Ascending aorta (tissue), 2 donors: ENCODE measurements around the gene NSUN6. TPM values are rescaled to one million over a fixed set of nuclear protein-coding genes. Genes with fewer than 3 reads are reported as not detected.
"Not testable (repeated sequence)": the region's sequence is repeated elsewhere in the genome, so short reads cannot be mapped to it uniquely, and the experiment has no call there.

Experiments
- DNase-seq, 2 donors: peaks; one replicate each; pipeline ENCODE4 v3.0.0-alpha.2; 2019; ENCODE audit warnings: low spot score in 2 of 2
- H3K27ac ChIP-seq, 2 donors: fragments of 200-600 bp; sonication (generic); one replicate each; pipeline ENCODE4 v1.5.1; 2016 to 2017; ENCODE audit warnings: mild to moderate bottlenecking in 1 of 2
- H3K27me3 ChIP-seq: fragments of 200-600 bp; sonication (generic); one replicate; pipeline ENCODE4 v1.5.1; 2017
- H3K36me3 ChIP-seq, 2 donors: fragments of 200-600 bp; sonication (generic); one replicate each; pipeline ENCODE4 v1.5.1; 2016
- H3K4me1 ChIP-seq, 2 donors: fragments of 200-600 bp; sonication (generic); one replicate each; pipeline ENCODE4 v1.5.1; 2016 to 2017; ENCODE audit warnings: mild to moderate bottlenecking in 1 of 2
- H3K4me3 ChIP-seq, 2 donors: fragments of 200-600 bp; sonication (generic); one replicate each; pipeline ENCODE4 v1.5.1; 2016 to 2017; ENCODE audit warnings: mild to moderate bottlenecking in 1 of 2
- H3K9me3 ChIP-seq, 2 donors: fragments of 200-600 bp; sonication (generic); one replicate each; pipeline ENCODE4 v1.5.1; 2016
- CTCF ChIP-seq, 3 experiments: fragments of 200-600 bp in 2 of 3; fragments of 450-650 bp in 1 of 3; sonication (generic) in 2 of 3; IDR thresholded peaks; one replicate each; pipeline ENCODE4 v1.5.1; 2016 to 2019; ENCODE audit warnings: antibody characterized with exemption in 3 of 3, mild to moderate bottlenecking in 1 of 3, moderate library complexity in 1 of 3
- intact Hi-C: fragments of 100-400 bp; cut with DNase I; formaldehyde crosslinking; loops from one replicate; pipeline ENCODE4 v1.15.1; 2023
- total RNA-seq: library from RNA; depleted of rRNA; stranded (reverse); fragments of >200 nt; gene quantifications from one replicate; pipeline ENCODE4 v1.1.0, GENCODE V29; 2016

Gene NSUN6
- total RNA-seq, 1 donor from 2014 or later: 5.4 TPM

- H3K9me3 ChIP-seq: no peaks in the 10 kb centered on the region
- no peak overlapping the region for H3K27ac ChIP-seq
- no peak for DNase-seq
- no peak for TF ChIP-seq CTCF (IDR thresholded peaks at IDR 0.05)
- intact Hi-C loops: no loop called here
- peaks cover 0 to 19% of the 10 kb centered on the region in 2 donors for H3K36me3 ChIP-seq
- H3K27me3 ChIP-seq: no peaks in the 10 kb centered on the region
- no peak overlapping the region for H3K4me3 ChIP-seq
- no peaks in the 10 kb centered on the region for H3K4me1 ChIP-seq
Measured at GRCh38 chr10:18594574-18595156, 56.7 kb downstream of the NSUN6 start.

GRCh38 chr10:18591141-18591540 is 60.2 kb downstream of the NSUN6 start:
- peaks cover 11 to 34% of the 10 kb centered on the region in 2 donors for H3K36me3 ChIP-seq
- H3K9me3 ChIP-seq, DNase-seq, H3K4me1 ChIP-seq, H3K4me3 ChIP-seq, H3K27me3 ChIP-seq, intact Hi-C loops, H3K27ac ChIP-seq: not testable (repeated sequence)

DNA sequence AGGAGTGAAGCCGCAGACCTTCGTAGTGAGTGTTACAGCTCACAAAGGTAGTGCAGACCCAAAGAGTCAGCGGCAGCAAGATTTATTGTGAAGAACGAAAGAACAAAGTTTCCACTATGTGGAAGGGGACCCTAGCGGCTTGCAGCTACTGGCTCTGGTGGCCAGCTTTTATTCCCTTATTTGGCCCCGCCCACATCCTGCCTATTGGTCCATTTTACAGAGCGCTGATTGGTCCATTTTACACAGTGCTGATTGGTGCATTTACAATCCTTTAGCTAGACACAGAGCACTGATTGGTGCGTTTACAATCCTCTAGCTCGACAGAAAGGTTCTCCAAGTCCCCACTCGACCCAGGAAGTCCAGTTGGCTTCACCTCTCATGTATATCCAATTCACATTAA is 64.8 kb downstream of the NSUN6 start:
- H3K9me3 ChIP-seq, DNase-seq, intact Hi-C loops, H3K27me3 ChIP-seq, H3K27ac ChIP-seq, H3K4me3 ChIP-seq, H3K4me1 ChIP-seq: not testable (repeated sequence)
- H3K36me3 ChIP-seq: peaks cover 11 to 19% of the 10 kb centered on the region in 2 donors

- Histone ChIP-seq H3K27me3 (no peaks in the 10 kb centered on the region), H3K4me3 (no peak overlapping the region), H3K36me3 (peaks cover 11 to 19% of the 10 kb centered on the region in 2 donors), H3K9me3 (no peaks in the 10 kb centered on the region), H3K27ac (no peak overlapping the region), H3K4me1 (no peaks in the 10 kb centered on the region)
- intact Hi-C loops: no loop called here
- no peak for DNase-seq
- TF ChIP-seq CTCF (IDR thresholded peaks at IDR 0.05): peak in 1 of 3 experiments; percentile 25
Measured at GRCh38 chr10:18583575-18584270, 67.7 kb downstream of the NSUN6 start.

GRCh38 chr10:18582803-18583202 is 68.6 kb downstream of the NSUN6 start:
- H3K36me3 ChIP-seq: peaks cover 4 to 19% of the 10 kb centered on the region in 2 donors
- H3K4me3 ChIP-seq: no peak overlapping the region
- no peak for TF ChIP-seq CTCF (IDR thresholded peaks at IDR 0.05)
- H3K4me1 ChIP-seq: no peaks in the 10 kb centered on the region
- no peak for DNase-seq
- intact Hi-C loops: no loop called here
- no peak overlapping the region for H3K27ac ChIP-seq
- H3K9me3 ChIP-seq: peaks cover 0 to under 1% of the 10 kb centered on the region in 2 donors
- no peaks in the 10 kb centered on the region for H3K27me3 ChIP-seq

GRCh38 chr10:18577823-18578685 is 73.3 kb downstream of the NSUN6 start:
- no peak for DNase-seq
- intact Hi-C loops: no loop called here
- no peak for TF ChIP-seq CTCF (IDR thresholded peaks at IDR 0.05)

More at GRCh38 chr10:18577823-18578685, 73.3 kb downstream of the NSUN6 start:
- H3K4me3 ChIP-seq: no peak overlapping the region
- H3K4me1 ChIP-seq: no peaks in the 10 kb centered on the region
- H3K27me3 ChIP-seq: no peaks in the 10 kb centered on the region
- no peak overlapping the region for H3K27ac ChIP-seq
- peaks cover 0 to 3% of the 10 kb centered on the region in 2 donors for H3K9me3 ChIP-seq
- H3K36me3 ChIP-seq: peaks cover 0 to 10% of the 10 kb centered on the region in 2 donors
